BE2C (cell line): ENCODE results near the gene NGLY1.

Experiments used
- DNase-seq: peaks from one replicate; pipeline ENCODE4 v3.0.0-alpha.2; 2020
- H3K27me3 ChIP-seq: fragments of 250-450 bp; sonication (Bioruptor Pico); 2 replicates; pipeline ENCODE4 v1.5.1; 2020; ENCODE audit warnings: mild to moderate bottlenecking
- H3K36me3 ChIP-seq: fragments of 250-450 bp; sonication (Bioruptor Pico); 2 replicates; pipeline ENCODE4 v1.5.1; 2020; ENCODE audit warnings: mild to moderate bottlenecking
- H3K4me1 ChIP-seq: fragments of 250-450 bp; sonication (Bioruptor Pico); 2 replicates; pipeline ENCODE4 v1.5.1; 2020
- H3K4me3 ChIP-seq: 2 replicates; pipeline ENCODE4 v1.5.1; 2011; ENCODE audit warnings: low read depth, low read length
- H3K9me3 ChIP-seq: fragments of 250-450 bp; sonication (Bioruptor Pico); 2 replicates; pipeline ENCODE4 v1.5.1; 2020
- TF ChIP-seq, protein P1 (sequence below): IDR thresholded peaks from 2 replicates; pipeline ENCODE4 v1.5.1; 2012; ENCODE audit warnings: mild to moderate bottlenecking, low read depth, low read length

The NGLY1 gene

DNA sequence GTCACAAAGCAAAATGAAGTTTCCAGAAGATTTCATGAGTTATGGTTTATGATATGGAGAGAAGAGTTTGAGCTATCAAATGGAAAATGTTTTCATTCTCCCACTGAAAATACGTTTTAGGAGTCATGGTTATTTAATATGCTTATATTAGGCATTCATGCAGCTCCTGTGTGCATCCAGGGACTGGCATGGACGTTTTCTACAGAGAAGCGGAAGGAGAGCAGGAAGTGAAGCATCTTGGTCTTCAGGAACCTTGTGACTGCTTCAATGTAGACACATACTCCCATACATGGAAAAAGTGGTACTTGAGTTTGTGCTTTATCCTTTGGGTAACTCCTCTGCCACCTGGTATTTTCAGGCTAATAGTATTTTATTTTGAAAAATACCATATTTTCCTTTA, 75.2 kb downstream of the NGLY1 start:
- no peak overlapping the region for H3K4me3 ChIP-seq
- H3K36me3 ChIP-seq = no peaks in the 10 kb centered on the region
- no peaks in the 10 kb centered on the region for H3K27me3 ChIP-seq
- DNase-seq = no peak
- H3K9me3 ChIP-seq = no peaks in the 10 kb centered on the region
- no peaks in the 10 kb centered on the region for H3K4me1 ChIP-seq
- TF ChIP-seq, protein P1, sequence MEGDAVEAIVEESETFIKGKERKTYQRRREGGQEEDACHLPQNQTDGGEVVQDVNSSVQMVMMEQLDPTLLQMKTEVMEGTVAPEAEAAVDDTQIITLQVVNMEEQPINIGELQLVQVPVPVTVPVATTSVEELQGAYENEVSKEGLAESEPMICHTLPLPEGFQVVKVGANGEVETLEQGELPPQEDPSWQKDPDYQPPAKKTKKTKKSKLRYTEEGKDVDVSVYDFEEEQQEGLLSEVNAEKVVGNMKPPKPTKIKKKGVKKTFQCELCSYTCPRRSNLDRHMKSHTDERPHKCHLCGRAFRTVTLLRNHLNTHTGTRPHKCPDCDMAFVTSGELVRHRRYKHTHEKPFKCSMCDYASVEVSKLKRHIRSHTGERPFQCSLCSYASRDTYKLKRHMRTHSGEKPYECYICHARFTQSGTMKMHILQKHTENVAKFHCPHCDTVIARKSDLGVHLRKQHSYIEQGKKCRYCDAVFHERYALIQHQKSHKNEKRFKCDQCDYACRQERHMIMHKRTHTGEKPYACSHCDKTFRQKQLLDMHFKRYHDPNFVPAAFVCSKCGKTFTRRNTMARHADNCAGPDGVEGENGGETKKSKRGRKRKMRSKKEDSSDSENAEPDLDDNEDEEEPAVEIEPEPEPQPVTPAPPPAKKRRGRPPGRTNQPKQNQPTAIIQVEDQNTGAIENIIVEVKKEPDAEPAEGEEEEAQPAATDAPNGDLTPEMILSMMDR = no peak

DNA sequence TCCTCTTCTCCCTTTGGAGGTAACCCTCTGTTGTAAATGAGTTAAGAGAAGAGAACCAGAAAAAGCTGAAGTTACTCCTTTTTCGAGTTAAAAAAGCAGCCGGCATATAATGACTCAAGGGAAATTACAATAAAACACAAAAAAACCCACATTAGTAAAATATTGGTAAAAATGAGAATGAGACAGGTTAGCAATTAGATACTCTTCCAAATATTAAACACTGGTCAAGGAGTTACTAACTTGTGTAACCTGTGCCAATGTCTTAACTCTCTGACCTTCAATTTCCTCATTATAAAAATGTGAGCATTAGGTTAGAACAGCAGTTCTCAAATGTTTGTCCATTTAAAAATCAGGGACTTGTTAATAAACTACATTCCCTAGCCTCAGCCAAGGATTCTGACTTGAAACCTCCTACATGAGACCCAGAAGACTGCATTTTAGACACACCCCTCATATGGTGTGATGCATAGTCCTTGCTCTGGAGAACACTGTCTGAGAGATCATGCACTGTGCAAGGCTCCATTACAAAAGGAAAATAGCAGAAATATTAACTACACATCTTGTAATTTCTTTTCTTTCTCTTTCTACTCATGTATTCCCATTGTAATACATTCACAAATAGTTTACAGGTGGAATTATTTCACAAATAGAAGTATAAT, 75.8 kb downstream of the NGLY1 start:
- DNase-seq = no peak
- Histone ChIP-seq H3K36me3 (no peaks in the 10 kb centered on the region), H3K9me3 (no peaks in the 10 kb centered on the region), H3K27me3 (no peaks in the 10 kb centered on the region), H3K4me3 (no peak overlapping the region), H3K4me1 (no peaks in the 10 kb centered on the region)
- TF ChIP-seq, protein P1 = no peak

DNA sequence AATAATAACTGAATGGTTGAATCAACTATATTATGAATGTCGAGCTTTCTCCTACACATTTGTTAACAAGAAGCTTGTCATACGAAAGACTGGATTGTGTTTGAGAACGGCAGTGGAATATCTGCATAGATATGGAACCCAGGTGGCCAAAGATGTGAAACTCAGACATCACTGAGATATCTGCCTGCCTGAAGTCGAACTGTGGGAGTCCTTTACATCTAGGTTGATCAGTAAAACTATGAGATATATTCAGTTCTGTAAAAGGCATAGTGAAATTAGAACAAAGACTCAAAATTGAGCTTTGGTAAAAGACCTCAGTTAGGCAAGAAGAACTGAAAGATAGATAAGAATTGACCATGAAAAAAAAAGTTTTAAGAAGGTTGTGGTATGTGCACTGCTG, 77.0 kb downstream of the NGLY1 start:
- Histone ChIP-seq H3K36me3 (no peaks in the 10 kb centered on the region), H3K9me3 (no peaks in the 10 kb centered on the region), H3K4me1 (no peaks in the 10 kb centered on the region), H3K4me3 (no peak overlapping the region), H3K27me3 (no peaks in the 10 kb centered on the region)
- no peak for DNase-seq
- TF ChIP-seq, protein P1 = no peak

DNA sequence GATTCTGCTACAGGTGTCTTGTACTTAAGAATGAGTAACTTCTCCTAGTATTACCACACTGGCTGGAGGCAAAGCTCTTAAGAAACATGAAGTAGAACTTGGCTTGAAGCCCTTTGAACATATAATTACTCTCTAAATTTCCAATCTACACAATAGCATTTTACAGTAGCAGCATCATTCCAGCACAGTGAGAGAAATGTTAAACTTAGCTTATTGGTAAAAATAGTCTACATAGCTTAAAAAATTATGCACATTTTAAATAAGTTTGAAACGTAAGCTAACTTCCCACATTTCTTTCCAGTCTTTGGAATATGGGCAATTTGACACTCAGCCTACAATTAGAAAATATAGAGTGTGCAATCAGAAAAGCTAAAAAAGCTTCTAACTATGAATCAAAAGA, 85.7 kb downstream of the NGLY1 start:
- DNase-seq = no peak
- TF ChIP-seq, protein P1 = no peak
- no peaks in the 10 kb centered on the region for H3K36me3 ChIP-seq
- no peak overlapping the region for H3K4me3 ChIP-seq
- no peaks in the 10 kb centered on the region for H3K9me3 ChIP-seq
- H3K4me1 ChIP-seq = no peaks in the 10 kb centered on the region
- H3K27me3 ChIP-seq = no peaks in the 10 kb centered on the region

DNA sequence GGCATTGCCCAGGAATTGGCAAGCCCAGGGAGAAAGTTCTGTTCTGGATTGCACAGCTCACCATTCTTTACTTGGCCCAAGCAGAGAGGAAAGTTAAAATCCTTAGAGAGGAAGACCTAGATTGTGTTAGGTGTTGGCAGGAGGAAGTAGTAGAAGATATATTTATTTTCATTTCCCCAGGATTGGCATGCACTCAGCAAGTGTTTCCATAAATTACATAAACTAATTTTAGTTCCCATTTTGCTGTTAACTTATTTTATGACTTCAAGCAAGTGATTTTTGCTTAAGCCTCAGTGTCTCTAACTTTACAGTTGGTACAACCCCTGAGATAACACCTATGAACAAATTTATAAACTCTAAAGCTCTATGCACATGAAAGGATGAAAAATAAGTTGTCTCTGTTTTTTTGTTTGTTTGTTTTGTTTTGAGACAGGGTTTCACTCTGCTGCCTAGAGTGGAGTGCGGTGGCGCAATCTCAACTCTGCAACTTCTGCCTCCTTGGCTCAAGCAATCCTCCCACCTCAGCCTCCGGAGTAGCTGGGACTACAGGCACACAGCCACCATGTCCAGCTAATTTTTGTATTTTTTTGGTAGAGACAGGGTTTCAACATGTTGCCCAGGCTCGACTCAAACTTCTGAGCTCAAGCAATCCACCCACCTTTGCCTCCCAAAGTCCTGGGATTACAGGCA, 87.4 kb downstream of the NGLY1 start:
- TF ChIP-seq, protein P1 = no peak
- H3K27me3 ChIP-seq = no peaks in the 10 kb centered on the region
- DNase-seq = no peak
- H3K4me1 ChIP-seq = no peaks in the 10 kb centered on the region
- no peaks in the 10 kb centered on the region for H3K9me3 ChIP-seq
- H3K4me3 ChIP-seq = no peak overlapping the region
- no peaks in the 10 kb centered on the region for H3K36me3 ChIP-seq

DNA sequence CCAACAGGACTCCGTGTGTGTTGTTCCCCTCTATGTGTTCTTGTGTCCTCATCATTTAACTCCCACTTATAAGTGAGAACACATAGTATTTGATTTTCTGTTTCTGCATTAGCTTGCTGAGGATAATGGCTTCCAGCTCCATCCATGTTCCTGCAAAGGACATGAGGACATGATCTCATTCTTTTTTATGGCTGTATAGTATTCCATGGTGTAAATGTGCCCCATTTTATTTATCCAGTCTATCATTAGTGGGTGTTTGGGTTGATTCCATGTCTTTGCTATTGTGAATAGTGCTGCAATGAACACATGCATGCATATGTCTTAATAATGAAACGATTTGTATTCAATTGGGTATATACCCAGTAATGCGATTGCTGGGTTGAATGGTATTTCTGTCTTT, 90.0 kb downstream of the NGLY1 start:
- TF ChIP-seq, protein P1 = no peak
- DNase-seq = no peak
- Histone ChIP-seq H3K27me3 (no peaks in the 10 kb centered on the region), H3K4me1 (no peaks in the 10 kb centered on the region), H3K4me3 (no peak overlapping the region), H3K9me3 (no peaks in the 10 kb centered on the region), H3K36me3 (no peaks in the 10 kb centered on the region)
